Measurements from ENCODE around the gene MMP21. TPM values are rescaled to one million over a fixed set of nuclear protein-coding genes. Genes with fewer than 3 reads are reported as not detected.

MMP21 gene
- total and polyA plus RNA-seq, 8 donors: 0.12 to 0.35 (median 0.14) TPM; not detected in 1

DNA sequence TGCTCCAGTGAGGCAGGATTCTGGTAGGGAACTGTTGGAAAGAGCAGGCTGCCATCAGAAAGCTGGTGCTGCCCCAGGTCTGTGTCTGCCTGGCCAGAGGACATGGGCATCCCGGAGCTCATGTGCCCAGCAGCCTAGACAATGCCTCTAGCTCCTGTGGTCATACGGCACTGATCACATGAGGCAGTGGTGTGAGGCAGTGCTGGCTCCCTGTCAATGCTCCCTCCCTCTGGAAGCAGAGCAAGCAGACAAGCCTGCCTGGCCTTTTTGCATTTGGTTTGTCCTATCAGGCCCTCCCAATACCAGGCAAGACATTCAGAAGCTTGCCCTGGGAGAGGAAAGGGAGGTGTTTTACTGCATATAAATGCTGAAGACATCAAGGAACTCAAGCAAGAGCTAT lies 19.5 kb upstream of the MMP21 start:
- intact Hi-C loops (cut with DNase I): no loop called here
- TF ChIP-seq, protein P1, sequence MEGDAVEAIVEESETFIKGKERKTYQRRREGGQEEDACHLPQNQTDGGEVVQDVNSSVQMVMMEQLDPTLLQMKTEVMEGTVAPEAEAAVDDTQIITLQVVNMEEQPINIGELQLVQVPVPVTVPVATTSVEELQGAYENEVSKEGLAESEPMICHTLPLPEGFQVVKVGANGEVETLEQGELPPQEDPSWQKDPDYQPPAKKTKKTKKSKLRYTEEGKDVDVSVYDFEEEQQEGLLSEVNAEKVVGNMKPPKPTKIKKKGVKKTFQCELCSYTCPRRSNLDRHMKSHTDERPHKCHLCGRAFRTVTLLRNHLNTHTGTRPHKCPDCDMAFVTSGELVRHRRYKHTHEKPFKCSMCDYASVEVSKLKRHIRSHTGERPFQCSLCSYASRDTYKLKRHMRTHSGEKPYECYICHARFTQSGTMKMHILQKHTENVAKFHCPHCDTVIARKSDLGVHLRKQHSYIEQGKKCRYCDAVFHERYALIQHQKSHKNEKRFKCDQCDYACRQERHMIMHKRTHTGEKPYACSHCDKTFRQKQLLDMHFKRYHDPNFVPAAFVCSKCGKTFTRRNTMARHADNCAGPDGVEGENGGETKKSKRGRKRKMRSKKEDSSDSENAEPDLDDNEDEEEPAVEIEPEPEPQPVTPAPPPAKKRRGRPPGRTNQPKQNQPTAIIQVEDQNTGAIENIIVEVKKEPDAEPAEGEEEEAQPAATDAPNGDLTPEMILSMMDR (IDR thresholded peaks at IDR 0.05): no peak
- no peak for ATAC-seq
- no peak for DNase-seq
- WGBS, 2 donors: 86 to 88% methylated on average over 2 of the region's 2 CpGs
- Histone ChIP-seq H3K9me3 (no peaks in the 10 kb centered on the region), H3K27ac (no peak overlapping the region), H3K4me3 (no peak overlapping the region), H3K4me1 (peaks cover 7 to 15% (median 14%) of the 10 kb centered on the region in 3 donors), H3K36me3 (peaks cover 0 to 30% (median 0%) of the 10 kb centered on the region in 3 donors), H3K27me3 (no peaks in the 10 kb centered on the region)
- FAIRE-seq: no peak

DNA sequence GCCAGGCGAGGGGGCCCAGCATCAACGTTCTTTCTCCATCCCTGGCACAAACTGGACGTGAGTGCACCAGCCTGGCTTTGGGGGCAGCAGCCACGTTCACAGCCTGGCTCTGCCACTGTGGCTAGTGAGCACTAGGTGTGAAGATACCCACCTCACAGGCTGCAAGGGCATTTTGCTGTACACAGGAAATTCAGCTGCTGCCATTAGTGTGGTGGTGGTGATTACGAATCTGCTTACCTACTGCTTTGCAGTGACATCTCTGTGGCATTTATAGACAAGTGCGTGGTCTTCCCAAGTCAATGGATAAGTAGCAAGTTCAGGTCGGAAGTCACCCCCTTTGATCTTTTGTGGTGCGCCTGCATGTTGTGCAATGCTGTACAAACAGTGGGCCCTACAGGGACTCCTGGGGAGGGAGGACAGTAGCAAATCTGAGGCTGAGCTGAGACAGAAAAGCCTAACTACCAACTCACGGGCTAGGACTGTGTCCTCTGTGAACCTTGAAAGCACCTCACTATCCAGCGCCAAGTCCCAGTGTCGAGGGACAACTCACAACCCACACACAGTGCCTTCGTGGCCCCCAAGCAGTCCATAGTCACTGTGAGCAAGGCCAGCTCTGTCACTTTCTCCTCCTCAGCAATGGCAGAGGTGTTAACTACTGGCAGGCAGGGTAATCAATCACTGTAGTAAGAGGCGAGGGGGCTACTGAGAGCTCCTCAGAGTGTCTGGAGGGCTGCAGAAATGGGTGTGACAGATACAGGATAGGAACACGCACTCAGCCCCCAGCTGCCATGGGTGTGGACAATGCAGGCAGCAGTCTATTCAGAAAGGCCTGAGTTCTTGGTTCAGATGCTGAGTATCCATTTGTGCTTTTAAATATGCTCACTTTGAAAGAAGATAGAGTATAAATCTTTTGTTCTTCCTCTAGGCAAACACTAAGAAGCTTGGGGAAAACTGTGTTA lies 17.0 kb upstream of the MMP21 start:
- Histone ChIP-seq H3K27me3 (no peaks in the 10 kb centered on the region), H3K36me3 (peaks cover 0 to 30% (median 4%) of the 10 kb centered on the region in 3 donors), H3K9me3 (no peaks in the 10 kb centered on the region), H3K4me1 (peaks cover 0 to 3% (median 2%) of the 10 kb centered on the region in 3 donors), H3K4me3 (no peak overlapping the region), H3K27ac (no peak overlapping the region)
- TF ChIP-seq, protein P1 (IDR thresholded peaks at IDR 0.05): no peak
- intact Hi-C loops (cut with DNase I): no loop called here
- WGBS, 2 donors: 89 to 94% methylated on average over 14 of the region's 14 CpGs
- FAIRE-seq: no peak
- no peak for DNase-seq
- ATAC-seq: no peak

DNA sequence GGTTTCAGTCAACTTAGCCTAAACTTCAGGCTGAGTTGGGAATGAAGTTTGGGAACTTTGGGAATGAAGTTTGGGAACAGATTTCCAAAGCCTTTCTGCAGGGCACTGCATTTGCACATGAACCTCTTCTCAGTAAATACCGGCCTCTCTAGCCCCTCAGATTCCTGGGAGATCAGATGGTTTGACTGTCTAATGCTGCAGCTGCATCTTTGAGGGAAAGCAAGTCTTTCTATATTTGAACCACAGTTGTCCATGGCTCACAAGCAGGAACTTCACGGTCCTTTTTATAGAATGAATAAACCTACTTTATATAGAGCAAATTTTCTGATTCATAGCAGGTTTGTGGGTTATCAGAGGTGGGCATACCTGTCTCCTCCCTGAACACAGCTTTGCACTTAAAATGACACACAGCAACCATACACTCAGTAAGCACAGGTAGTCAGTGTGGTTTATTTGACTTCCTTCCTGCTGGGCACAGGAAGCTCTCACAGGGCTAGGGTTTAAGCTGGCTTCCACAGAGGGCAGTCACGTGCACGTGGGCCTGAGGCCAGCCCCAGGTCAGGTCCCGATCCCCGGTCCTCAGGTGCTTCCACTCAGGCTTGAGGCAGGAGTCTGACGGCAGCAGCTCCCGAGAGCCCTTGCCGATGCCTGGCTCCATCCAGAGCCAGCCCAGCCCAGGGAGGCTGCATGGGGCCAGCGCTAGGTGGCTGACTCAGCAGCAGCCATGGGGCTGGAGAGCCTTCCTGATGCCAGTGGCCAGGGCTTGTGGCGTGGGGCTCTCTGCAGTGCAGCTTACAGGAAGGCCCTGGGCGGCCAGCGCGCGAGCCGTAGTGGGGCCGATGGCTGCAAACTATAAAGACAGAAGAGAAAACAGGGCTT lies 12.8 kb upstream of the MMP21 start:
- no peak overlapping the region for H3K4me3 ChIP-seq
- FAIRE-seq: no peak
- WGBS, 2 donors: 92% methylated on average over 17 of the region's 17 CpGs
- TF ChIP-seq, protein P1 (IDR thresholded peaks at IDR 0.05): no peak
- peak in 2 of 4 donors; percentile 32 to 76 for ATAC-seq
- H3K4me1 ChIP-seq: no peaks in the 10 kb centered on the region
- H3K36me3 ChIP-seq: peaks cover 0 to 16% (median 4%) of the 10 kb centered on the region in 3 donors
- intact Hi-C loops (cut with DNase I): no loop called here
- no peak for DNase-seq
- no peaks in the 10 kb centered on the region for H3K9me3 ChIP-seq
- H3K27me3 ChIP-seq: no peaks in the 10 kb centered on the region
- no peak overlapping the region for H3K27ac ChIP-seq

DNA sequence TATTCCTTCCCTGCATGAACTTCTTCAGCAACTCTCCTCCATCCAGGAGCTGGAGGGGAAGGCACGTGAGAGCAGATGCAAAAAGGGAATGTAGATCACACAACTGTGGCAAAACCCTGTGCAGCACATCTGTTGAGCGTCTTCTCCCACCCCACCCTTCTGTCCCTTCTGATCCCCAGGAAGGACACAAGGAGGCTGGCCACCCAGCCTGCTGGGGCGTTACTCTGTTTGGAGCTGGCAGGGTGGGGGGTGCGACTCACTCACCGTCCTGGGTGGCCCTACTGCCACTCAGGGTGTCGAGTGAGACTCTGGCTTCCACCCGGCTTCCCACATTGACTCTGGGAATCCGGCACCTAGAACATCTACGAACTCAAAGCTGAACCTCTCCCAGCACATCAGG lies 10.2 kb upstream of the MMP21 start:
- DNase-seq (no peak), FAIRE-seq (no peak), ATAC-seq (no peak)
- H3K4me3 ChIP-seq: no peak overlapping the region
- 72 to 83% methylated on average over 9 of the region's 9 CpGs for WGBS, 2 donors
- H3K9me3 ChIP-seq: no peaks in the 10 kb centered on the region
- H3K27ac ChIP-seq: no peak overlapping the region
- intact Hi-C loops (cut with DNase I): no loop called here
- H3K27me3 ChIP-seq: no peaks in the 10 kb centered on the region
- H3K4me1 ChIP-seq: no peaks in the 10 kb centered on the region
- peaks cover 0 to 4% (median 0%) of the 10 kb centered on the region in 3 donors for H3K36me3 ChIP-seq
- TF ChIP-seq, protein P1 (IDR thresholded peaks at IDR 0.05): no peak

Data from pancreas (tissue), 10 donors.